NCI-H1436 (cell line): ENCODE data around the gene SPINT1.

Experiments
- DNase-seq: peaks from one replicate; lab custom pipeline; 2025; lab: John Stamatoyannopoulos, UW

SPINT1 gene

GRCh38 chr15:40893019-40893670, 49.3 kb downstream of the SPINT1 start:
- no peak for DNase-seq

GRCh38 chr15:40893733-40894680, 50.2 kb downstream of the SPINT1 start, which contains the start of gene VPS18:
VPS18 (plus strand) TSS chr15:40894450; CDS start chr15:40894769, 319 bp downstream.
- peak; percentile 97 for DNase-seq

GRCh38 chr15:40894681-40895448, 51.0 kb downstream of the SPINT1 start:
- peak; percentile 26 for DNase-seq

- DNase-seq = no peak
Measured at GRCh38 chr15:40899536-40900207, 55.8 kb downstream of the SPINT1 start.

- DNase-seq = no peak
Measured at GRCh38 chr15:40900256-40901052, 56.6 kb downstream of the SPINT1 start.

GRCh38 chr15:40901053-40901443, 57.2 kb downstream of the SPINT1 start:
- DNase-seq = no peak

- DNase-seq = no peak
Measured at GRCh38 chr15:40902605-40903561, 59.0 kb downstream of the SPINT1 start.

GRCh38 chr15:40904552-40905201, 60.8 kb downstream of the SPINT1 start:
- DNase-seq = no peak

GRCh38 chr15:40906091-40906990, 62.5 kb downstream of the SPINT1 start:
- peak; percentile 84 for DNase-seq

GRCh38 chr15:40906991-40907802, 63.3 kb downstream of the SPINT1 start:
- peak; percentile 23 for DNase-seq
